ENCODE data around the gene INS.

Gene INS

DNA sequence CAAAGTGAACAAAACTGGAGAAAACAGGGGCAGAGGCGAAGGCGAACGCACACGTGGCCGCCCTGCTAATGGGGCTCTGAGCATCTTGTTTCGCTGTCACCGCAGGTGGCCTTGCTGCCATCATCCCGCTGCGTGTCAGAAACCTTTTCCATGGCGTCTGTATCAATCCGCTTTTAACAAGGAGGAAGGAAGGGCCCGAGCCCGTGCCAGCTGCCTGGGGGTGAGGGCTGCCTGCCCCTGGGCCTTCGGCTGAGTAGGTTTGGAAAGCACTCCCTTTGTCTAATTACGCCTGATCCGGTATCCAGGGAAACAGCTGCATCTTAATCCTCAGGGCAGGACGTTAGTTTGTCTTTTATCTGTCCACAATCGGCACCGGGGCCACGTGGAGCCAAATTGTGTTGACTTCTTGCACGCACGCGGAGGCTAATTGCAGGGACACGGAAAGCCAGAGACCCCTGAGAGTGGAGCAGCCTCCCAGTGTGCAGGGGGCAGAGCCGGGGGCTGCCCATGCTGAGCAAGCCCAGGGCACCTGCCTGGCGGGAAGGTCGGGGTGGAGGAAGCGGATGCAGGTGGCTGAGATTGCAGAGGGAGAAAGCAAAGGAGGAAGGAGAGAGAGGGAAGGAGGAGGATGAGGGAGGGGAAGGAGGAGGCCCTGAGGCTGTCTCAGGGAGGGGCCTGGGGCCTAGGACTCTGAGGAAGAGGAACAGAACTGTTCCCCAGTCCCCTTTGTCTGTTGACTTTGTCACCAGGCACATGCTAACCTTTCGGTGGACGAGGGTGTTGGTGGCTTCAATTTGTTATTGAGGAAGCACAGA, 29.9 kb upstream of the INS start:
- in situ Hi-C loops (cut with HindIII; ENCODE audit: low pct_ligation_motif_present, low sequenced_read_pairs): no loop called here
- TF ChIP-seq, protein P1, sequence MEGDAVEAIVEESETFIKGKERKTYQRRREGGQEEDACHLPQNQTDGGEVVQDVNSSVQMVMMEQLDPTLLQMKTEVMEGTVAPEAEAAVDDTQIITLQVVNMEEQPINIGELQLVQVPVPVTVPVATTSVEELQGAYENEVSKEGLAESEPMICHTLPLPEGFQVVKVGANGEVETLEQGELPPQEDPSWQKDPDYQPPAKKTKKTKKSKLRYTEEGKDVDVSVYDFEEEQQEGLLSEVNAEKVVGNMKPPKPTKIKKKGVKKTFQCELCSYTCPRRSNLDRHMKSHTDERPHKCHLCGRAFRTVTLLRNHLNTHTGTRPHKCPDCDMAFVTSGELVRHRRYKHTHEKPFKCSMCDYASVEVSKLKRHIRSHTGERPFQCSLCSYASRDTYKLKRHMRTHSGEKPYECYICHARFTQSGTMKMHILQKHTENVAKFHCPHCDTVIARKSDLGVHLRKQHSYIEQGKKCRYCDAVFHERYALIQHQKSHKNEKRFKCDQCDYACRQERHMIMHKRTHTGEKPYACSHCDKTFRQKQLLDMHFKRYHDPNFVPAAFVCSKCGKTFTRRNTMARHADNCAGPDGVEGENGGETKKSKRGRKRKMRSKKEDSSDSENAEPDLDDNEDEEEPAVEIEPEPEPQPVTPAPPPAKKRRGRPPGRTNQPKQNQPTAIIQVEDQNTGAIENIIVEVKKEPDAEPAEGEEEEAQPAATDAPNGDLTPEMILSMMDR (IDR thresholded peaks at IDR 0.05; ENCODE audit: low read depth, low read length, missing control alignments): no peak
- Histone ChIP-seq H3K4me3 (ENCODE audit: low read depth, low read length) (no peak overlapping the region), H3K27ac (no peak overlapping the region), H3K36me3 (replicated peaks) (no peaks in the 10 kb centered on the region), H3K27me3 (replicated peaks) (peaks cover 14% of the 10 kb centered on the region)
- DNase-seq: no peak

DNA sequence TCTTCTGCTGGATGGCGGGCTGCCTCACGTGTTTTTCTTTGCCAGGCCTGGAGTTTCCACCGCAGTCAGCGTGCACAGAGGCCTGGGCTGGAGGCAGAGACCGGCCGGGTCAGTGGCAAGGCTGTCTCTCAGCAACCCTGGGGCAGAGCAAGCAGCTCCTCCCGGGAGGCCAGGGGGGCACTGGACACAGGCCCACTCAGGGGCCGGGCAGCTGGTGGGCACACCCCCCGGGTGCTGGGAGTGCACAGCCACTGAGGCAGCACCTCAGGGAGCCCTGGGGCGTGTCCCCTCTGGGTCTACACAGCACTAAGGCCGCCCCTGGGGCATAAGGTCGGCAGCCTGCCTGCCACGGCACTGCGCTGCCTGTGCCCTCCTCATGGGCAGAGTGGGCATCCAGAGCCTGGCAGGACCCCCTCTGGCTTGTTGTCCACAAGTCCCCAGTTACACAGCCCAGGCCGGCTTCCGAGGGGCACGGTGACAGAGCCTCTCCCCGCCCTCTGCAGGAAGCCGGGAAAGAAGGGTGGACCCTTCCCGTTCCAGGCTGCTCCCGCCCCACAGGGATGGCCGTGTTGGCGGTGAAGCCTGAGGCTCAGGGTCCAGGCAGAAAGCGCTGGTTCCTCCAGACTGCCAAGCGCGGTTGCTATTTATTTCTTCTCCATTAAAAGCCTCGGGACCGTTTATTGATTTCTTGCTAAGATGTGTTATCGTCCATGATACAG, 29.1 kb upstream of the INS start:
- no peak overlapping the region for H3K4me3 ChIP-seq (ENCODE audit: low read depth, low read length)
- no peaks in the 10 kb centered on the region for H3K36me3 ChIP-seq (replicated peaks)
- TF ChIP-seq, protein P1 (IDR thresholded peaks at IDR 0.05; ENCODE audit: low read depth, low read length, missing control alignments): no peak
- no peak for DNase-seq
- in situ Hi-C loops (cut with HindIII; ENCODE audit: low pct_ligation_motif_present, low sequenced_read_pairs): no loop called here
- H3K27ac ChIP-seq: no peak overlapping the region
- peaks cover 14% of the 10 kb centered on the region for H3K27me3 ChIP-seq (replicated peaks)

DNA sequence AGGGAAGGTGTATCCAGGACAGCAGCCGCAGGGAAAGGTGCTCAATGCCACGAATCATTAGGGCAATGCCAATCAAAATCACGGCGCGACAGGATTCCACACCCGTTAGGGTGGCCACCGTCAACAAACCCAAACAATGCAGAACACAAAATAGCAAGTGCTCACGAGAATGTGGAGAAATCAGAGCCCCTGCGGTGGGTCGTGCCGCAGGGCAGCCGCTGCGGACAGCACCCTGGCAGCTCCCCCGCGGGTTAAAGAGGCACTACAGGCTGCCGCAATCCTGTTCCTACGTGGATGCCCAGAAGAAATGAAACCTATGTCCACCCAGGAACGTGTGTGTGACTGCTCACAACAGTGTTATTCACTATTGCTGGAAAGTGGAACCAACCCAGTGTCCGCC, 27.7 kb upstream of the INS start:
- Histone ChIP-seq H3K27me3 (replicated peaks) (peaks cover 14% of the 10 kb centered on the region), H3K36me3 (replicated peaks) (no peaks in the 10 kb centered on the region), H3K27ac (no peak overlapping the region), H3K4me3 (ENCODE audit: low read depth, low read length) (no peak overlapping the region)
- in situ Hi-C loops (cut with HindIII; ENCODE audit: low pct_ligation_motif_present, low sequenced_read_pairs): no loop called here
- DNase-seq: no peak
- TF ChIP-seq, protein P1 (IDR thresholded peaks at IDR 0.05; ENCODE audit: low read depth, low read length, missing control alignments): no peak

DNA sequence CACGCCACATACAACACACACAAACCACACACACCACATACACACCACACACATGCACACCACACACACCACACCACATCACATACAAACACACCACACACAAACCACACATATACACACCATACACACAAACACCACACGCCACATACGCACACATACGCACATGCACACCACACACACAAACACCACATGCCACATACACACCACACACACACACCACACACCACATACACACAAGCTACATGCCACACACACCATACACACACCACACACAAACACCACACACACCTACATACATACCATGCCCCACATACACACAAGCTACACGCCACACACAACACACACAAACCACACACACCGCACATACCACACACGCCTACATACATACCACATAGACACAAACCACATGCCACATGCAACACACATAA, 26.3 kb upstream of the INS start:
- Histone ChIP-seq H3K27me3 (replicated peaks) (peaks cover 14% of the 10 kb centered on the region), H3K36me3 (replicated peaks) (no peaks in the 10 kb centered on the region), H3K4me3 (ENCODE audit: low read depth, low read length) (no peak overlapping the region), H3K27ac (no peak overlapping the region)
- in situ Hi-C loops (cut with HindIII; ENCODE audit: low pct_ligation_motif_present, low sequenced_read_pairs): no loop called here
- TF ChIP-seq, protein P1 (IDR thresholded peaks at IDR 0.05; ENCODE audit: low read depth, low read length, missing control alignments): no peak
- DNase-seq: no peak

DNA sequence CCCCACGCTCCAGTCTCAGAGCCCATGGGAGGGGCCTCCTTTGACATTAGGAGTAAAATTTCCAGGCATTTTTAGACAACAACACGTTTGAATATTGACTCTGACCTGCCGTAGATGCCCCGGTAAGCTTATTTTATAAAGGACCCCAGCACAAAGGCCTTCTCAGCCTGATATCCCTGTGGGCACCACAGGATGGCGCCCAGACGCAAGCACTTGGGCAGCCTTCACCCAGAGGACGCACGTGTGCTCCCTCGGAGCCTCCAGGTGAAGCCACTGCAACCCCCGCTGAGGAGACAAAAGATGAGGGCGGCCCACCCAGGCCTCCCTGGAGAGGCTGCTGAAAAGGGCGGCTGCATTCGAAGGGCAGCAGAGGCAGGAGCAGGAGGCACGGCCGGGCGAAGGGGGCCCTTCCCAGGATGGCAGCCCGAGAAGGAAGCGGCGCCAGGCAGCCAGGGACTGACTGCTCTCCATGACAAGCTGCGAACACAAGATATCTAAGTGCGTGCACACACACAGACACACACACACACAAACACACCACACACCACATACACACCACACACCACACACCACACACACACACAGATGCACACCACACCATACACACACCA, 25.8 kb upstream of the INS start:
- H3K36me3 ChIP-seq (replicated peaks): no peaks in the 10 kb centered on the region
- H3K4me3 ChIP-seq (ENCODE audit: low read depth, low read length): no peak overlapping the region
- in situ Hi-C loops (cut with HindIII; ENCODE audit: low pct_ligation_motif_present, low sequenced_read_pairs): no loop called here
- TF ChIP-seq, protein P1 (IDR thresholded peaks at IDR 0.05; ENCODE audit: low read depth, low read length, missing control alignments): peak; percentile 64
- DNase-seq: peak; percentile 18
- H3K27me3 ChIP-seq (replicated peaks): peaks cover 14% of the 10 kb centered on the region
- no peak overlapping the region for H3K27ac ChIP-seq

Data from brain microvascular endothelial cell (primary cell).